ENCODE data around the gene CDKN1A.
A peak's percentile ranks its signal among the peaks of the same experiment; 100 is the strongest.
"Not testable (repeated sequence)": the region's sequence is repeated elsewhere in the genome, so short reads cannot be mapped to it uniquely, and the experiment has no call there.

The CDKN1A gene

DNA sequence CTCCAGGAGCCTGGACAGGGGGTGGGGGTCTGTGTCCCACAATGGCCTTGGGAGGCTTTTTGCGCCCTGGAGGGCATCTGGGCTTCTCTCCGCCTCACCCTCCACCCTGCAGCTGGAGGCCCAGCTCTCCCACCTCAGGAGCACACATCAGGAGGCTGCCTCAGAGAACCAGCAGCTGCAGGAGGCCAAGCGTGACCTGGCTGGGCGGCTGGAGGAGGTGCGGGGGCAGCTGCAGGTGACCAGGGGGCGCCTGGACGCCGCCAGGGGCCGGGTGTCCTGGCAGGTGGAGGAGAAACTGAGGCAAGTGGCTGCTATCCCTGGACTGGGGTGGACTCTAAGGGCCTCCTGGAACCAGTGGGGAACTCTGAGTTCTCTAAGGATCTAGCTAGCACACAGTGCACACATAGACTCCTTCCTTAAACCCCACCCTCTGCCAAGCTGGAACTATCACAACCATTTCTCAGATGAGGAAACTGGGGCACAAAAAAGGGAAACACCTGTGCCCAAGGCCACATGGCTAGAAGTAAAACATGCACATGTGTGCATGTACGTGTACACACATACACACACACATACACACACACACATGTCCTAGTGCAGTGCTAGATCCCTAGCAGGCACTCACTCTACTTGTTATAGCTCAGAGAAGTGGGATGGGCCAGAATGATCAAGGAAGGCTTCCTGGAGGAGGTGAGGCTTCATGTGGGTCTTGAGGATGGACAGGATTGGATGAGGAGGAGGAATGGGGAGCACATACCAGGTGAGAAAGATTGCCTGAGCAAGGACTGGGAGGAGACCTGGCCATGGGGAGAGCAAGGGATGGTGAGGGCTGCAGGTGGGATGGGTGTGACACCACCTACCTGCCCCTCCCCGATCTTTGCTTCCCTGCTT, 42.0 kb downstream of the CDKN1A start:
- DNase-seq (ENCODE audit: low read depth), result no peak

DNA sequence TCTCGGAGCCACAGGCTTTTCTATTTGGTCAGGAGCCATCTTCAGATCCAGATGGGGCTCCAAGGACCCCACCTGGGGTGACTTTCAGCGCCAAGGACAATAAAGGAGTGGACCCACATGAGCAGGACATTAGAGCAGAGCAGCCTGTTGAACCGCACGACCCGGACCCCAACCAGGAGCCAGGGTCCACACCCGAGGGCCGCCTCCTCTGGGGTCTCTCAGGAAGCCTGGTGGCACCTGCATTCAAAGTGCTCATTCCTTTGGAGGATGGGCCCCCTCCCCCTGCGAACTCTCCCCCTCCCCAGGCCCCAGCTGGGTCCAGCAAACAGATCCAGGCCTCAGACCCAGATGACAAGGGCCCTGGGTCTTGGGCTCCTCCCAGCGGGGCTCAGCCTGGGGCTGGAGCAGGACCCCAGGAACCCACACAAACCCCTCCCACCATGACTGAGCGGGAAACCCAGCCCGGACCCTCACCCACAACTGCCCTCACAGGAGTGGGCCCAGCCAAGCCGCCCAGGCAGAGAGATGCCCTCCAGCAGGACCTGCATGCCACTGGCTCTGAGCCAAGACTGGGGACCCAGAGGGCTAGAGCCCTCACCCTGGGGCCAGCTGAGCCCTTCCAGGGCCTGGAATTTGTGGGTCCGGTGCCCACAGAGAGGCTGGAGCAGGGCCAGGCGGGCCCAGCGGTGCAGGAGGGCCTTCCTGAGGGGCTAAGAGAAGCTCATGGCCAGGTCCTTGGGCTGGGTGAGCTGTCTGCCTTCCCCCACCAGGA, 43.0 kb downstream of the CDKN1A start:
- no peak for DNase-seq (ENCODE audit: low read depth)

DNA sequence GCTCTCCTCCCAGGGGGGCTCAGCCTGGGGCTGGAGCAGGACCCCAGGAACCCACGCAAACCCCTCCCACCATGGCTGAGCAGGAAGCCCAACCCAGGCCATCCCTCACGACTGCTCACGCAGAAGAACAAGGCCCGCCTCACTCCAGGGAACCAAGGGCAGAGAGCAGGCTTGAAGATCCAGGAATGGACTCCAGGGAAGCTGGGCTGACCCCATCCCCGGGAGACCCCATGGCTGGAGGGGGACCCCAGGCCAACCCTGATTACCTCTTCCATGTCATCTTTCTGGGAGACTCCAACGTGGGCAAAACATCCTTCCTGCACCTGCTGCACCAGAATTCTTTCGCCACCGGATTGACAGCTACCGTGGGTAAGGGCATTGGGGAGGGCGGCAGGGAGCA, 43.9 kb downstream of the CDKN1A start:
- DNase-seq (ENCODE audit: low read depth), result no peak

DNA sequence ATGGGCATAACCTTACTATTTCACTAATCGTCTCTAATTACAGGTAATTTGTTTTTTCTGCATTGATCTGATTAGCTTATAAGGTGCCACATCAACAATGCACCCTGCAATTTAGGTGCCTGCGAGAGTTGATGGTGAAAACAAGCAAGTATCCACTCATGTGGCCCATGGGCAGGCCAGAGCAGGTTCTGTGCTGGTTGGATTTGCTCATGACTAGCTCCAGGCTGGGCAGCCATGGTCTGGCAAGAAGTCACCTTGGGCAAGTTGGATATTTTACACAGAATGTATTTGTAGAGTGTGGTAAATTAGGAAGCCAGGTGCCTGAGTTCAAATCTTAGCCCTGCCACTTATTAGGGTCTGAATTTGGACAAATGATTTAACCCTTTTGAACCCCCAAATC, 44.4 kb downstream of the CDKN1A start:
- DNase-seq (ENCODE audit: low read depth), result no peak

DNA sequence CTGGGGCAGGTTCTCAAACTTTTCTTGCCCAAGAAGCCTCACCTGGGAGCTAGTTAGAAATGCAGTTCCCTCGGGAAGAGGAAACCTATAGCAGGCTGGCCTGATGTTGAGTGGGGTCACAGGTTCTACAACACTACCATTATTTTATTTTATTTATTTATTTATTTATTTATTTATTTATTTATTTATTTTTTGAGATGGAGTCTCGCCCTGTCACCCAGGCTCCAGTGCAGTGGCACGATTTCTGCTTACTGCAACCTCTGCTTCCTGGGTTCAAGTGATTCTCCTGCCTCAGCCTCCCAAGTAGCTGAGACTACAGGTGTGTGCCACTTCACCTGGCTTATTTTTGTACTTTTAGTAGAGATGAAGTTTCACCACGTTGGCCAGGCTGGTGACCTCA, 45.5 kb downstream of the CDKN1A start:
- DNase-seq (ENCODE audit: low read depth), result not testable (repeated sequence)

DNA sequence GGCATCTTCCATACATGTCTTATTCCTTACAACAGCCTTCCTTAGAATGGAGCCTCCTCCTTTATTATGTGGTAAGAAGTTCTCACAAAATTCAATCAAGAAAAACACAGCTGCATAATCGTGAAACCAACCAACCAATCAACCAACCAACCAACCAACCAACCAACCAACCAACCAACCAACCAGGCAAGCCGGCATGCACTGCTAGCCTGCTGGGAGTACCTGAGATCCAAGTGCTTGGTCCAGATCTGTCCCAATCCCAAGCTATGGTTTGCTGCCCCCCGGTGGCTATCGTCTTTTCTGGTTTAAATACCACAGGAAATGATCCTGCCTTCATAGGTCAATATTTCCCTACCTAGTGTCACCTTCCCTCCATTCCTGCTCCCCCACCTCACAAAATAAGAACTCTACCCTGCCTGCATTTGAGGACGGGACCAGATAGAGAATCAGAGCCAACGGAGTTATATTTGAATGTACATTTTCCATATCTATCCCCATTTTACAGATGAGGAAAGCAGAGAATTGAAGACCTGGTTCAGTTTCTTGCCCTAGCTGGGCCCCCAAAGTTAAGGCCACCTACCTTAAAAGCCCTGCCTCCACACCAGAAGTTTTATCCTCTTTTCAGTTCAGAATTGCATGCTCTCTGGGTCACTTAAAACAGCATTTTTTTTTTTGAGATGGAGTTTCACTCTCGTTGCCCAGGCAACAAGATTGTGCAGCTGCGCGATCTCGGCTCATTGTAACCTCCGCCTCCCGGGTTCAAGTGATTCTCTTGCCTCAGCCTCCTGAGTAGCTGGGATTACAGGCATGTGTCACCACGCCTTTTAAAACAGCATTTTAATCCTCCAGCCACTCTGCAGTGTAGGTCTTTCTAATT, 46.2 kb downstream of the CDKN1A start:
- peak; percentile 65 for DNase-seq (ENCODE audit: low read depth)

DNA sequence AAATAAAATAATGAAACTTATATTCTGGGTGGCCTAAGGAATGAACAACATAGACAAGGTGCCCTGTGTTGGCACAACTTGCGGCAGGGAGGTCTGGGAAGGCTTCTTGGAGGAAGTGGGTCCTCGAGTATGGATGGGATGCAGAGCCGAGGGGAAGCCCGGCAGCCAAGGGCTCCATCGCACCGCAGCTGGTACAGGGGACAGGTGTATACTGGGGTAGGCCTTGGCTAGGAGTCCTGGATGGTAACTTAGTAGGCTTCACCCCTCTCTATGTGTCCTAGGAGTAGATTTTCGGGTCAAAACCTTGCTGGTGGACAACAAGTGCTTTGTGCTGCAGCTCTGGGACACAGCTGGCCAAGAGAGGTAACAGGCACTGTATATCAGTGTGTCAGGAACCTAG, 47.1 kb downstream of the CDKN1A start:
- DNase-seq (ENCODE audit: low read depth), result no peak

DNA sequence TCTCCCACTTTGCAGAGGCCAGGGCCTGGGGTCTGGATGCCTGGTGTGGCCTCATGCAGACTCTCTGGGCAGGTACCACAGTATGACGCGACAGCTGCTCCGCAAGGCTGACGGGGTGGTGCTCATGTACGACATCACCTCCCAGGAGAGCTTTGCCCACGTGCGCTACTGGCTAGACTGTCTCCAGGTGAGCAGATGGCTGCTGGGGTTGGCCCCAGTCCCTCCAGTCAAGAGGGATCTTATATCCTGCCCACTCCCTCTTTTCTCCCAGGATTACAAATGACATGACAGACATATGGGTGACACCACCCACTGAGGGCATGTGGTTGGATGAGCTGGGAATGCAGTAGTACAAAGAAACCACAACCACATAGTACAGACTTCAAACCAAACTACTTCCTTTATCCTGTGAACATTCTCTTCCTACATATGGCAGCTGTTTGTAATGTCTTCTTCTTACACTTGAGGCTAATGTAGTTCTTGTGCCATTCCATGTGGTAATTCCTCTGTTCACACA, 49.0 kb downstream of the CDKN1A start:
- peak; percentile 43 for DNase-seq (ENCODE audit: low read depth)

DNA sequence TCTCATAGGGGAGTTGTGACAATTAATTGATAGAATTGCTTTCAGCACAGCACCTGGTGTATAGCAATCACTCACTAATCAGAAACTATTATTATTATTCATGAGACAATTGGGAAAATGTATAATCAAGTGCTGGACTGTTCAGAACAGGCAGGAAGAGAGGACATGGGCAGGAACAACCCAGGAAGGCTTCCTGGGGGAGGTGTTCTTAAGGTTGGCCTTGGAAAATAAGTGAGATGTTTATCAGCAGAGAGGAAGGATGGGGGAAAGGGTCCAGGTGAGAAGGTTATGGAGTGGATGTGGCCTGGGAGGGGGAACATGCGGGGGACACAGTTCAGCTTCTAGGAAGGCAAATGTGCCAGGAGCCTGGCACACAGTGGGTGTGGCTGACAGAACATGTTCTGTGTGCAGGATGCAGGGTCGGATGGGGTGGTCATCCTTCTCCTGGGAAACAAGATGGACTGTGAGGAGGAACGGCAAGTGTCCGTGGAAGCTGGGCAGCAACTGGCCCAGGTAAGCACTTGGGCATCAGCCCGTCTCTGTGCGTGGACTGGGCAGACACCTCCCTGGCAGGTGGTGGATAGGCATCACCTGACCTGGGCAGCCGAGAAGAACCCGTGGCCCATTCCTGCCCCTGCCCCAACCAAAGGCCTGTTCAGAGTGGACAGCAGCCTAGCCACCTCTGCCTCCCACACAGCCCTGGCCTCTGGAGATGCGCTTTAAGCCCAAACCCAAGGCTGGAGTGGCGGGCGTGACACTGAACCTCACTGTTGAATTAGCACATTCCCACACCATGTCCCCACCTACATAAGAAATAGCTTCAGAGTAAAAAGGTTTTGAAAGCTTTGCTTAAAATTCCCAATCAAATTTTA, 50.0 kb downstream of the CDKN1A start:
- DNase-seq (ENCODE audit: low read depth), result no peak

DNA sequence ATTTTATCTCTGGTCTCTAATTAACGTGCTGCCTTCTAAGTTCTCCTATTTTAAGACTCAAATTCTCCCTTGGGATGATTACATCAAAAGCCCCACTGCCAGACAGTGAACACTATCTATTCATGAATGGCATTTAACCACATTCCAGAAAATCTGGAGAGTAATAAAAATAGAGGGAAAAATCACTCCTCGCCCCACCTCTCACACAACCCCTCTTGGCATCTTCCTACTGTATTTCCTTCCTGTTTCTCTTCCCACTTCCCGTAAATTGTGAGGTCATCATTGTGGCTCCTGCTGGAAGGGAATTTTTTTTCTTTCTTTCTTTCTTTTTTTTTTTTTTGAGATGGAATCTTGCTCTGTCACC, 50.6 kb downstream of the CDKN1A start:
- DNase-seq (ENCODE audit: low read depth), result no peak

DNA sequence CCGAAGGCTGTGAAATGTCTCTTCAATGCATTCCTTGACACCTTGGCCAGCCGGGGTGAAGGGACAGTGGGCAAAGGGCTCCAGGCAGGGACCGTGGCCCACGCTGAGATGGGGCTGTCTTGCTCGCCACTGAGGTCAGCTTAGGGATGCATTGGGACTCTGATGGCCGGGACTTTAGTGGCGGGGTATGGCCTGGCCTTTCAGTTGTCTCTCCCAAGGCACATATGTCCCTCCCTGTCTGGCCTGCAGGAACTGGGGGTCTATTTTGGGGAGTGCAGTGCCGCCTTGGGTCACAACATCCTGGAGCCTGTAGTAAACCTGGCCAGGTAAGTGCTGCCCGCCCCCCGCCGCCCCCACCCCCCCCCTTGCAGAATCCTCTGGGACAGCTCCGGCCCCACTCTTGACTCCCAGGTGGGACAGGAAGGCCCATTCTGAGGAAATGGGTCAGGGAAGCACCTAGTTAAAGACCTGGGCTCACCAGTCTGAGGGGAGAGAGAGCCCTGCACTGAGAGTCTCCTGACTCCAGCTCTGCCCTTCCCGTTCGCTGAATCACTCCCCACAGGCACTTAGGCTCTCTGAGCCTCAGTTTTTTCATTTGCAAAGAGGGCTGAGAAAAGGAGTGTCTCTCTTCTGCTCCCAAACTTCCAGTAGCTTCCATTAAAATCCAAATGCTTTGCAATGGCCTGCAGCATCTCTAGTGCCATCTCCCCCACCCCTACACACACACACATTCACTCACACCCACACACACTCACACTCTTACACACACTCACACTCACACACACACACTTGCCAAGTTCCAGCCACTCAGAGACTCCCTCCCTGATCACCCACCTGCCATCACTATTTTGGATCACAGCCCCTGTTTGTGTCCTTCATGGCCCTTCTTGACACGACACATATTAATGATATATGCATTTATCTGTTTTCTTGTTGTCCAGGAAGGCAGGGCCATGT, 52.2 kb downstream of the CDKN1A start:
- DNase-seq (ENCODE audit: low read depth), result no peak

DNA sequence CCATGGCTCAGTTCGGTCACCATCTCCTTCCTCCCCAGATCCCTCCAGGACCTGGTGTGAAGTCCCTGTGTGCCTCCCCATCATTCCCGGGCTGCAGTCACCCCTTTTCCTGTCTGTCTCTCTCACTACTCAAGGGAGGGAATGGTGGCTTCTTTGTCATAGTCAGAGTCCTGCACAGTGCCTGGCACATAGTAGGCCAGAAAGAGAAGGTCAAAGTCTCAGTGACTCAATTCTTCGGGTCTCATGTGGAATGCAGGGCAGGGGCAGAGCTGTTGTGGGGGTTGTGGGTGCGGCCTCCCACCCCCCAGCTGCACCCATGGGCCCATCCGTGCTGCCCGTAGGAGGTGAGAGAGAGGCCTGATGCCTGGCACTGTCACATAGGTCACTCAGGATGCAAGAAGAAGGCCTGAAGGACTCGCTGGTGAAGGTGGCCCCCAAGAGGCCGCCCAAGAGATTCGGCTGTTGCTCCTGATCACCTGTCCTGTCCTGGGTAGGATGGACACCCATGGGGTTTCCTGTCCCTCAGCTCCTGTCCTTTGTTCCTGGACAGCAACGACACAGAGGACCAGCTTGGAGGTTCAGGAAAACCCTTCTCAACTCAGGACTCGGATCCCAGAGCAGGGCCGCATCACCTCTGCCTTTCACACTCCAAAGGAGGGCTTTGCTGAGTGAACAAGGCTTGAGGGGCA, 53.3 kb downstream of the CDKN1A start:
- DNase-seq (ENCODE audit: low read depth), result no peak

DNA sequence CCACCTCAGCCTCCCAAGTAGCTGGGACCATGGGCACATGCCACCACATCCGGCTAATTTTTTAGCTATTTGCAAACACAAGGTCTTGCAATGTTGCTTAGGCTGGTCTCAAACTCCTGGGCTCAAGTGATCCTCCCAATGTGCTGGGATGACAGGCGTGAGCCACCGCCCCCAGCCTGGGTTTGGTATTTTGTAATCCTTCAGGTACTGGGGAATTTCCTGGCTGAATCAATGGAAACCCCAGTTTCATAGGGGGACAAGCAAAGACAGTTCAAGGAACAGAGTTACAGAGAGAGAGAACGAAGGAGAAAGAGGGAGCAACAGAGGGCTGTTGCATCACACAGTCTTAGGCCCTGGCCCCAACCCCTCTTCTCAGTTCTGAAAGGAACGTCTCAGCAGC, 54.8 kb downstream of the CDKN1A start:
- DNase-seq (ENCODE audit: low read depth), result no peak

DNA sequence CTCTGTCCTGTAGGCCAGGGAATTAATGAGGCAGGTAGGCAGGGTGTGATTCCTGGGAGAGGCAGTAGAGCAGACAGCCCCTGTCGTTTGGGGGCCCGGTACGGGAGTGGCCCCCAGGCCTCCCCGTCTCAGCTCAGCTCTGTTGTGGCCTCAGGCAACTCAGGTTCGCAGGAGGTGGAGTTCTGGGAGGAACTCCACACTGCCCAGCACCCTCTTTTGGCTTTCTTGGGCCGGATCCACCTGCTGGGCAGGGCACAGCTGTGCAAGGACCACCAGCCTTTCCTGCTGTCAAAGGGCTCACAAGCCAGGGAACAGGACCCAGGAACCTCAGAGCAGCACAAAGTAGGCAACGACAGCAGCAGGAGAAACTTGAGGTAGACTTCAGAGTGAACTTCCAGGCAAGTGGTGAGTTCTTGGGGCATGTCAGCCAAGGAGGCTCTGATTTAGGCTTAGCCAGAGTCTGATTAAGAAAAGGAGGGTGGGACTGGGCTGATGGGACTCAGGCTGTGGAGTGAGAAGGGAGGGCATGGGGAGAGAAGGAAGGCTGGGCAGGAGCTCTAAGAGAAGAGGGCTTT, 56.1 kb downstream of the CDKN1A start:
- no peak for DNase-seq (ENCODE audit: low read depth)

DNA sequence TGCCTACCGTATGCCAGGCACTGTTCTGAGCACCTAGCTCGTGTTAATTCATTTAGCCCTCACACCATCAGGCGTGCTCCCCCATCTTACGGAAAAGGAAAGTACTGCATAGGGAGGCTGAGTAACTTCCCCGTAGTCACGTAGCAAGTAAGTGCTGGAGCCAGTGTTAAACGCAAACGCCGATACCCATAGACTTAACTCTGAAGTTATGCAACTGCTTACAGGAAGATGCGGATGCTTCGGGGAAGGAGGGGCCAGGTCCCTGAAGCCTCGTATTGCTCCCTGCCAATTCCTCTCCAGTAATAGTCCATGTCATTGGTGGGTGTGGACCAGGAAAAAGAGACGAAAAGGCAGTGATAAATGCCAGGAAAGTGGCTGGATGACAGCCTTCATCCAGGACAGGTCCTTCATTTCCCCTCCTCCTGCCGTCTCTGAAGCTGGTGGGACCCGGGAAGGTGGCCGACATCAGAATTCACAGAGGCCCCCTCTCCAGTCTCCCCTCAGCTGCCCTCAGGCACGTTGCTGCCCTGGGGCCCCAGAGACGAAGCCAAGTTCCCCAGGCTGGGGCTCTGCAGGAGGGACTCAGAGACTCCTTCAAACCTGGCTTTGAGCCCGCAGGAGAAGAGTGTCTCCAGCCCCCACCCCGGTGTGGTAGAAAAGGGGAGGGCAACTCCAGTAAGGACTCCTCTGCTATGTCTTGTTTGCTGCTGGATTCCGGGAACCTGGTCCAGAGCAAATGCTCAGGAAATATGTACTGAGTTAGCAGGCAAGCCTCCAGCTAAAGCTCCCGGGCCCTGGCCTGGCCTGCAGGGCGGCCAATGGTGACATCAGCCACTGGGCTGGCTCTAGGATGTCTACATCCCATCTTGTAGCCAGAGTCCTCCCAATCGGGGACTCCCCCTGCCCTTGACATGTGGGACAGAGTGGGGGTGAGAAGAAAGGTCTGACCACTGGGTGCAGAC, 56.9 kb downstream of the CDKN1A start:
- peak; percentile 97 for DNase-seq (ENCODE audit: low read depth)

Data from iris pigment epithelial cell (primary cell).